AG04449 (cell line): ENCODE results near the gene COL6A2.
"Not testable (repeated sequence)": the region's sequence is repeated elsewhere in the genome, so short reads cannot be mapped to it uniquely, and the experiment has no call there.

ENCODE experiments used
- CTCF ChIA-PET: fragments of 350-600 bp; formaldehyde crosslinking; extraction: SDS; loops from one replicate; lab custom pipeline; 2021; ENCODE audit warnings: antibody characterized with exemption; lab: Yijun Ruan, JAX
- POLR2A ChIA-PET: fragments of 400-600, 350-600 bp; formaldehyde crosslinking; extraction: SDS; loops from one replicate; lab custom pipeline; 2020; ENCODE audit warnings: antibody characterized with exemption, inconsistent platforms; lab: Yijun Ruan, JAX
- DNase-seq: peaks from one replicate; pipeline ENCODE4 v3.0.0-alpha.2; 2010; ENCODE audit warnings: low read depth, low spot score
- H3K4me3 ChIP-seq: 2 replicates; pipeline ENCODE4 v1.5.1; 2011; ENCODE audit warnings: low read depth, mild to moderate bottlenecking, control low read depth, low read length
- TF ChIP-seq, protein P1 (sequence below): IDR thresholded peaks from one replicate; pipeline ENCODE4 v1.5.1; 2011; ENCODE audit warnings: mild to moderate bottlenecking, moderate library complexity, low read length, control low read depth, inconsistent platforms; ENCODE audit not compliant: insufficient read depth; ENCODE audit errors: missing control alignments

Gene COL6A2

DNA sequence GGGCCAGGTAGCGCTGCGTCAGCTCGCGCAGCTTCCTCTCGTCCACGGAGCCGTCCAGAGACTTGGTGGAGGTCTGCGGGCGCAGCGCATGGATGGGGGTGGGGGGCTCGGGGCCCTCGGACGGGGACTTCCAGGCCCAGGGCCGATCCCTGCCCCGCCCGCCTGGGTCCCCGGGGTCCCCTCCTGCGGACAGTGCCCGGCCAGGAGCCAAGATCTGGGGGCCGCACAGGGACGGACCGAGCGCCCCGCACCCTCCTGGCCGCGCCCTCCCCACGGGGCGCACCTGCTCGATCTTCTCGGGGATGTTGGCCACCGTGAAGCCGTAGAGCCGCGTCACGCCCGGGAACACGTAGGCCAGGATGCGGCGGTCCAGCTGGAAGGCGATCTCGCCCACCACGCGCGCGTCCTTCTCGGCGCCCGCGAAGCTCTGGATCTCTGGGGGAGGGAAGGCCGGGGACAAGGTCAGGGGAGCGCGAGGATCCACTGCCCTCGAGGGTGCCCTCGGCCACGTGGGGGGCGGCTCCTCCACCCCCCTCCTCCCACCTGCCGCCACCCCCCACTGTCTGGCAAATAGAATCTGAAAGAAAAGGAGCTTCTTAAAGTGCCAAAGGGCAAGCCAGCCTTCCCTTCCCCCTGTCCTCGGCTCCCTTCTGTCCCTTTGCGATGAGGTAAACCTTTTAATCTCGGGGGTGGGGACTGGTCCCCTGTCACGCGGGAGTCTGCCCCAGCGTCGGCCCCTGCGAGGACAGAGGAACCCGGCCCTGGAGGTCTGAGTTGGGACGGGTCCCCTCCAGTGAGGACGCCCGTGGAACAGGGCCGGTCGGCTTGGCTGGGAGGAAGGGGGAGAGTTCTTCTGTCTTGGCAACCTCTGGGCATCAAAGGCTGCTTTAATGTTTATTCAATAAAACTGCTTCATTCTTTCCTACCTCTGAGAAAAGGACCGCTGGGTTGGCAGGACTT lies 64.0 kb downstream of the COL6A2 start:
- ChIA-PET CTCF (interaction anchor here (0.8 to 1.6 kb wide), 2 partner anchors 14 to 15 kb away, joined by 3 to 4 read pairs; no protein-coding TSS in a partner anchor), POLR2A (no interaction called here)
- DNase-seq = no peak
- H3K4me3 ChIP-seq = peak overlapping the region; percentile 3; the same call in 1 of the 2 replicates
- TF ChIP-seq, protein P1, sequence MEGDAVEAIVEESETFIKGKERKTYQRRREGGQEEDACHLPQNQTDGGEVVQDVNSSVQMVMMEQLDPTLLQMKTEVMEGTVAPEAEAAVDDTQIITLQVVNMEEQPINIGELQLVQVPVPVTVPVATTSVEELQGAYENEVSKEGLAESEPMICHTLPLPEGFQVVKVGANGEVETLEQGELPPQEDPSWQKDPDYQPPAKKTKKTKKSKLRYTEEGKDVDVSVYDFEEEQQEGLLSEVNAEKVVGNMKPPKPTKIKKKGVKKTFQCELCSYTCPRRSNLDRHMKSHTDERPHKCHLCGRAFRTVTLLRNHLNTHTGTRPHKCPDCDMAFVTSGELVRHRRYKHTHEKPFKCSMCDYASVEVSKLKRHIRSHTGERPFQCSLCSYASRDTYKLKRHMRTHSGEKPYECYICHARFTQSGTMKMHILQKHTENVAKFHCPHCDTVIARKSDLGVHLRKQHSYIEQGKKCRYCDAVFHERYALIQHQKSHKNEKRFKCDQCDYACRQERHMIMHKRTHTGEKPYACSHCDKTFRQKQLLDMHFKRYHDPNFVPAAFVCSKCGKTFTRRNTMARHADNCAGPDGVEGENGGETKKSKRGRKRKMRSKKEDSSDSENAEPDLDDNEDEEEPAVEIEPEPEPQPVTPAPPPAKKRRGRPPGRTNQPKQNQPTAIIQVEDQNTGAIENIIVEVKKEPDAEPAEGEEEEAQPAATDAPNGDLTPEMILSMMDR = no peak

DNA sequence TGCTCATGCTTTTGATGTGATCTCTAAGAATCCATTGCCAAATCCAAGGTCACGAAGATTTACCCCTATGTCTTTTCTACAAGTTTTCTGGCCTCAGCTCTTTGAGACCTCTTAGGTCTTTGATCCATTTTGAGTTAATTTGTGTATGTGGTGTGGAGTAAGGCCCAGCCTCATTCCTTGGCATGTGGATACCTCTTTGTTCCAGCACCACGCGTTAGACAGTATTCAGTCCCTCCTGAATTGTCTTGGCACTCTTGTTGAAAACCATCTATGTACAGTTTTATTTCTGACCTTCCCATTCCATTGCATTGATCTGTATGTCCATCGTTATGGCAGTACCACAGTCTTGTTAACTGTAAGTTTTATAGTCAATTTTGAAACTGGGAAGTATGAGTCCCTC lies 65.5 kb downstream of the COL6A2 start:
- no peak for DNase-seq
- H3K4me3 ChIP-seq = no peak overlapping the region
- TF ChIP-seq, protein P1 = no peak
- ChIA-PET POLR2A (no interaction called here), CTCF (interaction anchor here (1.2 kb wide), 1 partner anchor 20 kb away, joined by 4 read pairs; no protein-coding TSS in a partner anchor)

DNA sequence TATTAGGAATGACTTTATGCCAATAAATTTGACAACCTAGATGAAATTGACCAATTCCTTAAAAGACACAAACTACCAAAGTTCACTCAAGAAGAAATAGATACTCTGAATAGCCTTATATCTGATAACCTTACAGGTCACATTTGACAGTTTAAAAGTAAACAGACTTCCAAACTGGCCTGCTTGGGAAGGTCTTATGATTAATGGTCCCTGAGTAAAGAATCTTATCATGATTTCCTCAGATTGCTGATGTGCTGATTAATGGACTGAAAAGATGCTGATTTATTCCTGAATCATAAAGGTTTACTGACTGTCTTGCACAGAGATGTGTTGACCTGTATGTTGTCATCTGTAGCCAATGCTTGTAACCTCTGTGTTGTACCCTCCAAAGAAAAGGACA lies 67.2 kb downstream of the COL6A2 start:
- DNase-seq = no peak
- ChIA-PET CTCF (interaction anchor here (1.3 kb wide), 1 partner anchor 11 kb away, joined by 4 read pairs; no protein-coding TSS in a partner anchor), POLR2A (no interaction called here)
- H3K4me3 ChIP-seq = no peak overlapping the region
- TF ChIP-seq, protein P1 = no peak

DNA sequence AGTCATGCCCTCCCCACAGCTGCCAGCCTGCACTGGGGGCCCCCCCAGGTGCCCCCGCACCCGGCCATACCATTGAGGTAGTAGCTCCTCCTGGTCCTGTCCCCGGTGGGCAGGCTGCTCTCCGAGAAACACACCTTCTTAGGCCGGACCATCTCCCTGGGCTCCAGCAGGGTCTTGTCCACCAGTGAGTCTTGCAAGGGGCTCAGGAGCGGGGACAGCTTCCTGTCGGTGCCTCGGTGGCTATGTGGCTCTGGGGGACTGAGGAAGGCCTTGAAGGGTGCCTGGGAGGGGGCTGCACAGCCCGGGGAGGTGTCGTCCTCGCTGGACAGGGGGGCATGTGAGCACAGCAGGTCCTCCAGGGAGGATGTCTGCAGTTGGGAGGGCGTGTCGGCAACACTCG lies 70.3 kb downstream of the COL6A2 start:
- POLR2A ChIA-PET = no interaction called here
- no peak for DNase-seq
- TF ChIP-seq, protein P1 = no peak
- no peak overlapping the region for H3K4me3 ChIP-seq
- CTCF ChIA-PET = no interaction called here

DNA sequence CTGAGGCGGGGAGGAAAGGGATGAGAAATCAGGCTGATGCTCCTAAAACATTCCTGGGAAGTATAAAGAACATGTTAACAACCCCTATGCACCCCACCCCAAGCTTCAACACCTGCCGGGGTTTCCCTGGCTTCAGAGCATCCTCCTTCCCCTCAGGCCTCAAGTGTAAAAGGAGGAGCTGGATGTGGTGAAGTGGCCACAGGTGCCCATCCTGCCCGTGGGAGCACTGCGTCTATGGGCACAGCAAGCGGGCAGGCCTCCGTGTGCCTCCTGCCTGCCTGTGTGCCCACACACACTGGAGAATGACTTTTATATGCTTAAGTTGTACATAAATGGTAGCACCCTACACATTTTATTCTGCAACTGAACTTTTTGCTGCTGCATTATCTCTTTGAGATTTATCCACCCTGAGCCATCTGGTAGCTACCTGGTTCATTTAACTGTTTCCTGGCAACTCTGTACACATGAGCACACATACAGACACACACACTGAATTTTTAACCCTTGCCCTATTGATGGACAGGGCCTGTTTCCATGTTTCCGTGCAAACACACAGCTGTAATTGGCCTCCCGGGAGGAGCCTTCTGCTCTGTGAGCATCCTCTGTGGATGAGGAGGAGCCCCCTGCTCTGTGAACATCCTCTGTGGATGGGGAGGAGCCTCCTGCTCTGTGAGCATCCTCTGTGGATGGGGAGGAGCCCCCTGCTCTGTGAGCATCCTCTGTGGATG lies 70.9 kb downstream of the COL6A2 start:
- DNase-seq = no peak
- ChIA-PET CTCF (no interaction called here), POLR2A (no interaction called here)
- TF ChIP-seq, protein P1 = no peak
- no peak overlapping the region for H3K4me3 ChIP-seq

DNA sequence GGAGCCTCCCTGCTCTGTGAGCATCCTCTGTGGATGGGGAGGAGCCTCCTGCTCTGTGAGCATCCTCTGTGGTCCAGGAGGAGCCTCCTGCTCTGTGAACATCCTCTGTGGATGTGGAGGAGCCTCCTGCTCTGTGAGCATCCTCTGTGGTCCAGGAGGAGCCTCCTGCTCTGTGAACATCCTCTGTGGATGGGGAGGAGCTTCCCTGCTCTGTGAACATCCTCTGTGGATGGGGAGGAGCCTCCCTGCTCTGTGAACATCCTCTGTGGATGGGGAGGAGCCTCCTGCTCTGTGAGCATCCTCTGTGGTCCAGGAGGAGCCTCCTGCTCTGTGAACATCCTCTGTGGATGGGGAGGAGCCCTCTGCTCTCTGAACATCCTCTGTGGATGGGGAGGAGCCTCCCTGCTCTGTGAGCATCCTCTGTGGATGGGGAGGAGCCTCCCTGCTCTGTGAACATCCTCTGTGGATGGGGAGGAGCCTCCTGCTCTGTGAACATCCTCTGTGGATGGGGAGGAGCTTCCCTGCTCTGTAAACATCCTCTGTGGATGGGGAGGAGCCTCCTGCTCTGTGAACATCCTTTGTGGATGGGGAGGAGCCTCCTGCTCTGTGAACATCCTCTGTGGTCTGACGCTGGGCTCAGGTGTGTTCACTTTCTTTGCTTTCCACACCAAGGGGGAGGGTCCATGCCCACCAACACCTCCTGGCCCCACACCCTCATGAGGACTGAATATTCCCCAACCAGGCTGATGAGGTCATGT lies 72.7 kb downstream of the COL6A2 start:
- DNase-seq, H3K4me3 ChIP-seq, POLR2A ChIA-PET, CTCF ChIA-PET: not testable (repeated sequence)
